ENCODE data around the gene NME3. TPM values are rescaled to one million over a fixed set of nuclear protein-coding genes. Genes with fewer than 3 reads are reported as not detected.

Gene NME3
- total and polyA plus RNA-seq, 2 donors: 34.7 to 163 TPM

DNA sequence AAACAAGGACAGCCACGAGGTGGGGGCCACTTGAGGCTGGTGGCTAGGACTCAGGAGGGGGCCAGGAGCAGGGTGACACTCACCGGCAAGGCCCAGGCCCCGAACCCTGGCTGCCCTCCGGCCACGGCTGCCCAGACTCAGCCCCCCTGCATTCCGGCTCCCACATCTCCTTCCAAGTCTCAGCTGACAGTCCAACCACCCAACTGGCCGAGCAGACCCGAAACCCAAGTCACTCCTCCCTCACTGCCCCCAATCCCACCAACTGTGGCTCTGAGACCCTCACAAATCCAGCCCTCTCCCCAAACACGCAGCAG lies 45.9 kb upstream of the NME3 start:
- Histone ChIP-seq H3K27ac (ENCODE audit: low read depth in 1 of 2, low read length in 1 of 2) (no peak overlapping the region), H3K9me3 (ENCODE audit: control insufficient read depth in 2 of 2, insufficient read depth in 1 of 2, low read length in 1 of 2) (no peaks in the 10 kb centered on the region), H3K27me3 (ENCODE audit: control insufficient read depth in 2 of 2, insufficient read depth in 1 of 2, low read length in 1 of 2) (no peaks in the 10 kb centered on the region), H3K36me3 (ENCODE audit: control insufficient read depth in 2 of 2, insufficient read depth in 2 of 2, low read length in 1 of 2) (peaks cover 30 to 51% of the 10 kb centered on the region in 2 donors), H3K4me1 (ENCODE audit: control insufficient read depth in 2 of 2, insufficient read depth in 2 of 2, low read length in 2 of 2) (no peaks in the 10 kb centered on the region), H3K4me3 (ENCODE audit: low read length in 2 of 2) (no peak overlapping the region)
- DNase-seq (ENCODE audit: low read depth in 6 of 9, low spot score in 9 of 9): no peak
- WGBS: over 99% methylated on average over 9 of the region's 9 CpGs

DNA sequence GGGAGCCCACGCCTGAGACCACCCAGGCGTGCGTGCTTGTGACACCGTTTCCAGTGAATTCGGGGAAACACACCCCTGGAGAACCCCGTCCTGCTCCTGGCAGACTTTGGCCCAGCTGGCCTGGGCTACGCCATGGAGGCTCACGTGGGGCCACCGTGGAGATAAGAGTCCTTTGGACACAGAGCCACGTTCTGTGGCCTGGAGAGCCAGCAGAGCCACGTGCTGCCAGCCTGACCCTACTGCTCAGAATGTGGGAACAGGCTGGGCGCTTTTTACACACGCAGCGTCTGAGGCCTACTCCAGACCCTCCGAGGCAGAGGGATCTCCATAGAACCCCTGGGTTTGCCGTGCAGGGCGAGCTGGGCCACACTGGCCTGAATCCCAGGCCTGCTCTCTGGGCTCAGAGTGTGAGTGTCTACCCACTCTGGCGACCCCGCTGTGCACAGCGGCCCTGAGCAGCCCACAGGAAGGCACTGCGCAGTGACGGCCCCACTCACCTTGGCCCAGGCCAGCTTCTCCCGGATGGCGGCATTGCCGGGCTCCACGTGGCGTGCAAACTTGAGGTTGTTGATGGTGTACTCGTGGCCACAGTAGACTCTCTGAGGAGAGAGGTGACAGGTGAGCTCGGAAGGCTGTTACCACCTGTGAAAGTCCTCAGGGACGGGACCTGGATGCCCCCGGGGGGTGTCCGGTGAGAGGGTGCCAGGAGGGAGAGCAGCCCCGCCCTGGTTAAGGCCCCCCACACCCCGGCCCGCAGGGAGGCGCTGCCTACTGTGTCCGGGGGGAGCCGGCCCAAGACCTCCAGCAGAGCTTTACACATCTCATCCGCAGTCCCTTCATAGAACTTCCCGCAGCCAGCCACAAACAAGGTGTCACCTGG lies 45.3 kb upstream of the NME3 start:
- Histone ChIP-seq H3K27me3 (ENCODE audit: control insufficient read depth in 2 of 2, insufficient read depth in 1 of 2, low read length in 1 of 2) (no peaks in the 10 kb centered on the region), H3K4me3 (ENCODE audit: low read length in 2 of 2) (no peak overlapping the region), H3K36me3 (ENCODE audit: control insufficient read depth in 2 of 2, insufficient read depth in 2 of 2, low read length in 1 of 2) (peaks cover 24 to 46% of the 10 kb centered on the region in 2 donors), H3K4me1 (ENCODE audit: control insufficient read depth in 2 of 2, insufficient read depth in 2 of 2, low read length in 2 of 2) (no peaks in the 10 kb centered on the region), H3K27ac (ENCODE audit: low read depth in 1 of 2, low read length in 1 of 2) (no peak overlapping the region), H3K9me3 (ENCODE audit: control insufficient read depth in 2 of 2, insufficient read depth in 1 of 2, low read length in 1 of 2) (no peaks in the 10 kb centered on the region)
- WGBS: 98% methylated on average over 40 of the region's 40 CpGs
- DNase-seq (ENCODE audit: low read depth in 6 of 9, low spot score in 9 of 9): no peak

DNA sequence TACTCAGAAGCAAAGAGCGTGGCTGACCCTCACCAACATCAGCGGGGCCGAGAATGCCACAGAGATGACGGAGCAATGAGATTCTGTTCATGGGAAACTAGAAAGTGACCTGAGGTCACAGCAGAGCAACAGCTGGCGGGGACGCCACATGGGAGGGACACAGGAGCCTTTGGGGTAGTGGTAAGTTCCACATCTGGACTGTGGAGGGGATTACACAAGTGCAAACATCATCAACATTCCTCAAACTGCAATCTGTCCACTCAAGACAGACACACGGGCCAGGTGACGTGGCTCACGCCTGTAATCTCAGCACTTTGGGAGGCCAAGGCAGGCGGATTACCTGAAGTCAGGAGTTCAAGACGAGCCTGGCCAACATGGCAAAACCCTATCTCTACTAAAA lies 44.1 kb upstream of the NME3 start:
- Histone ChIP-seq H3K4me1 (ENCODE audit: control insufficient read depth in 2 of 2, insufficient read depth in 2 of 2, low read length in 2 of 2) (no peaks in the 10 kb centered on the region), H3K4me3 (ENCODE audit: low read length in 2 of 2) (no peak overlapping the region), H3K9me3 (ENCODE audit: control insufficient read depth in 2 of 2, insufficient read depth in 1 of 2, low read length in 1 of 2) (no peaks in the 10 kb centered on the region), H3K36me3 (ENCODE audit: control insufficient read depth in 2 of 2, insufficient read depth in 2 of 2, low read length in 1 of 2) (peaks cover 20 to 39% of the 10 kb centered on the region in 2 donors), H3K27ac (ENCODE audit: low read depth in 1 of 2, low read length in 1 of 2) (no peak overlapping the region), H3K27me3 (ENCODE audit: control insufficient read depth in 2 of 2, insufficient read depth in 1 of 2, low read length in 1 of 2) (no peaks in the 10 kb centered on the region)
- no peak for DNase-seq (ENCODE audit: low read depth in 6 of 9, low spot score in 9 of 9)
- WGBS: 98% methylated on average over 11 of the region's 11 CpGs

DNA sequence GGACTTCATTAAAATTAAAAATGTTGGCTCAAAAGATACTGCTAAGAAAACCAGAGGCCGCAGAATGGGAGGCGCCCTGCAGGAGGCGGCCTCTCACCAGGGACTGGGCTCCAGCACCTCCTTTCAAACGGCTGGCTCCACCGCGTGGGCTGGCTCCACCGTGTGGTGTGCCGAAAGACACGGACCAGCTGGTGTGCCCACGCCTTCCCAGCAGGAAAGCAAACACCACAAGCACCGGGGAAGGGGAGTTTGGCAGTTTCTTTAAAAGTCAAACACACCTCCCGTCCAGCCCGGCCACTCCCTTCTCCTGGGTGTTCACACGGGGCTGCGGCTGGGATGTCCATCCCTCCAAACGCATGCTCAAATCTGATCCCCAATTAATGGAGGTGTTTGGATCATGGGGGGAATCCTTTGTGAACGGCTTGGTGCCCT lies 41.4 kb upstream of the NME3 start:
- Histone ChIP-seq H3K27ac (ENCODE audit: low read depth in 1 of 2, low read length in 1 of 2) (no peak overlapping the region), H3K27me3 (ENCODE audit: control insufficient read depth in 2 of 2, insufficient read depth in 1 of 2, low read length in 1 of 2) (no peaks in the 10 kb centered on the region), H3K36me3 (ENCODE audit: control insufficient read depth in 2 of 2, insufficient read depth in 2 of 2, low read length in 1 of 2) (peaks cover 38 to 41% of the 10 kb centered on the region in 2 donors), H3K9me3 (ENCODE audit: control insufficient read depth in 2 of 2, insufficient read depth in 1 of 2, low read length in 1 of 2) (no peaks in the 10 kb centered on the region), H3K4me1 (ENCODE audit: control insufficient read depth in 2 of 2, insufficient read depth in 2 of 2, low read length in 2 of 2) (no peaks in the 10 kb centered on the region), H3K4me3 (ENCODE audit: low read length in 2 of 2) (no peak overlapping the region)
- peak in 2 of 9 donors; percentile 31 to 52 for DNase-seq (ENCODE audit: low read depth in 6 of 9, low spot score in 9 of 9)
- 42% methylated on average over 17 of the region's 17 CpGs for WGBS

DNA sequence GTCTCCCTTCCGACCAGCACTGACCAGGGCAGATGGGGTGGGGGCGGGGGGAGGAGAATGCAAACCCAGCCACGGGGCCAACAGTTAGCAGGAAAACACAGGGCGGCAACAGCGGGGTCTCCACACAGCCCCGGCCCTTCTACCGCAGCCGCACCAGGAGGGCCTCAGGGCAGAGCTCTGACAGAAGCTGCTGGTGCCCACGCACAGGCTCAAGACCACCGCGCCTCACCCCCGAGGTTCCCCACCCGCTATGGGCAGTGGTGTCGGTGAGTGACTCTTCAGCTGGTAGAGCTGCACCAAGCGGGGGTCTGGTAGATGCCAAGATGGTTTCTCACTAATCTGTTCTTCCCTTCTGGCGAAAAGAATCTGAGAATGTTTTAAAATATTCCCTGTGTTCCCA lies 39.2 kb upstream of the NME3 start:
- WGBS: 98% methylated on average over 16 of the region's 16 CpGs
- no peak for DNase-seq (ENCODE audit: low read depth in 6 of 9, low spot score in 9 of 9)
- no peaks in the 10 kb centered on the region for H3K4me1 ChIP-seq (ENCODE audit: control insufficient read depth in 2 of 2, insufficient read depth in 2 of 2, low read length in 2 of 2)
- H3K27me3 ChIP-seq (ENCODE audit: control insufficient read depth in 2 of 2, insufficient read depth in 1 of 2, low read length in 1 of 2): no peaks in the 10 kb centered on the region
- peaks cover 0 to 7% of the 10 kb centered on the region in 2 donors for H3K9me3 ChIP-seq (ENCODE audit: control insufficient read depth in 2 of 2, insufficient read depth in 1 of 2, low read length in 1 of 2)
- H3K4me3 ChIP-seq (ENCODE audit: low read length in 2 of 2): no peak overlapping the region
- H3K36me3 ChIP-seq (ENCODE audit: control insufficient read depth in 2 of 2, insufficient read depth in 2 of 2, low read length in 1 of 2): peaks cover 27 to 37% of the 10 kb centered on the region in 2 donors
- H3K27ac ChIP-seq (ENCODE audit: low read depth in 1 of 2, low read length in 1 of 2): no peak overlapping the region

DNA sequence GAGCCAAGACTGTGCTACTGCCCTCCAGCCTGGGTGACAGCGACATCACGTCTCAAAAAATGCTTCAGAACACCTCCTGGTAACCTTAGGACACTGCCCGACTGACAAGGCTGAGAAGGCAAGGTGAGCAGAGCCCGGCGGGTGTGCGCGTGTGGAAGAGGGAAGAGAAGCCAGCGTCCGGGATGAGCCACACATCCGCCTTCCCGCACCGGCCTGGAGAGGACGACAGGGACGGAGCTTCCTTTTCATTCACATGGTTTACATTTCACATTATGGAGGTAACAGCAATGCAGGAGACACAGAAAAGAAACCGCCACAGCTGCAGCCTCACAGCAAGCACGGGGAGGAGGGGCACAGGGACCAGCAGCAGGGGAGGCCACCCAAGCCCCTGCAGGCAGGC lies 38.8 kb upstream of the NME3 start:
- H3K27ac ChIP-seq (ENCODE audit: low read depth in 1 of 2, low read length in 1 of 2): no peak overlapping the region
- DNase-seq (ENCODE audit: low read depth in 6 of 9, low spot score in 9 of 9): no peak
- no peaks in the 10 kb centered on the region for H3K4me1 ChIP-seq (ENCODE audit: control insufficient read depth in 2 of 2, insufficient read depth in 2 of 2, low read length in 2 of 2)
- H3K36me3 ChIP-seq (ENCODE audit: control insufficient read depth in 2 of 2, insufficient read depth in 2 of 2, low read length in 1 of 2): peaks cover 25 to 33% of the 10 kb centered on the region in 2 donors
- no peaks in the 10 kb centered on the region for H3K27me3 ChIP-seq (ENCODE audit: control insufficient read depth in 2 of 2, insufficient read depth in 1 of 2, low read length in 1 of 2)
- no peak overlapping the region for H3K4me3 ChIP-seq (ENCODE audit: low read length in 2 of 2)
- peaks cover 0 to 7% of the 10 kb centered on the region in 2 donors for H3K9me3 ChIP-seq (ENCODE audit: control insufficient read depth in 2 of 2, insufficient read depth in 1 of 2, low read length in 1 of 2)
- 98% methylated on average over 16 of the region's 16 CpGs for WGBS

DNA sequence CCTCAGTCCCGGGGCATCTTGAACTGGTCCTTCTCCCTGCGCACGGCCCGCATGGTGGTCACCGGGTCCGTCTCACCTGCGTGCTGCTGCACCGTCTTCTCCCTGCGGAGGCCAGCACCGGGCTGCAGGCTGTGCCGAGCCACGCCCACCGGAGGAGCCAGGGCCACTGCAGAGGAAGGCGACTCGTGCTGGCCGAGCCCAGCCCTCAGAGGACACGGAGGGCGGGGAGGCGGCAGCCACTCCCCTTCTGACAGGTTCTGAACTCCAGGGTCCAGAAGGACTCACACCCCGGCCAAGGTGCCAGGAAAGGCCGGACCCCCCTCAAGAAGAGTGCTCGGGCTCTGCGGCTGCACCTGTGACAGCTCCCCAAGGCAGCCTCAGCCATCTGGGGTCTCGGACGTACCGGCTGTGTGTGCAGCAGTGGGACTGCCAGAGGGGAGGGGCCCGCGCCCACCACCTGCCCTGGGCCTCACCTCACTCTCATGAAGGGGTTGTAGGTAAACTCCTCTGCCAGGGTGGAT lies 38.0 kb upstream of the NME3 start:
- H3K27me3 ChIP-seq (ENCODE audit: control insufficient read depth in 2 of 2, insufficient read depth in 1 of 2, low read length in 1 of 2): no peaks in the 10 kb centered on the region
- peaks cover 0 to 7% of the 10 kb centered on the region in 2 donors for H3K9me3 ChIP-seq (ENCODE audit: control insufficient read depth in 2 of 2, insufficient read depth in 1 of 2, low read length in 1 of 2)
- 84% methylated on average over 28 of the region's 28 CpGs for WGBS
- peaks cover 25 to 31% of the 10 kb centered on the region in 2 donors for H3K36me3 ChIP-seq (ENCODE audit: control insufficient read depth in 2 of 2, insufficient read depth in 2 of 2, low read length in 1 of 2)
- H3K4me3 ChIP-seq (ENCODE audit: low read length in 2 of 2): no peak overlapping the region
- DNase-seq (ENCODE audit: low read depth in 6 of 9, low spot score in 9 of 9): no peak
- H3K4me1 ChIP-seq (ENCODE audit: control insufficient read depth in 2 of 2, insufficient read depth in 2 of 2, low read length in 2 of 2): no peaks in the 10 kb centered on the region
- H3K27ac ChIP-seq (ENCODE audit: low read depth in 1 of 2, low read length in 1 of 2): no peak overlapping the region

DNA sequence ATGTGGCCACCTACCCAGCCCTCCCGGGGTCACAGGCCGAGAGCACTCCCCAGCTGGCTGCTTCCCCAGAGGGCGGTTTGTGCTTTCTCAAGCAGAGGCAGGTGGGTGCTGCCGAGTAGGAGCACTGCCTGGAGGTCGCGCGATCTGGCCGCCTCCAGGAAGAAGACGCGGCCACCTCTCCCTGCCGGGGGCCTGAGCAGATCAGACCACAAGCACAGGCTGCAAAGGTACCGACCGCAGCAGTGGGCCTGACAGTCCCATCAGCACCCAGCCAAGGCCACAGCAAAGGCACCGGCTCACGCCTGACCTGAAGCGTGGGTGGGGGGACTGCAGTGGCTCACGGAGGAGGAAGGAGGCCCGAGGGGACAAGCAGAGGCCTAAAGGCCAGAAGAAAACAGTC lies 37.3 kb upstream of the NME3 start:
- 82% methylated on average over 18 of the region's 18 CpGs for WGBS
- DNase-seq (ENCODE audit: low read depth in 6 of 9, low spot score in 9 of 9): no peak
- peaks cover 25 to 30% of the 10 kb centered on the region in 2 donors for H3K36me3 ChIP-seq (ENCODE audit: control insufficient read depth in 2 of 2, insufficient read depth in 2 of 2, low read length in 1 of 2)

DNA sequence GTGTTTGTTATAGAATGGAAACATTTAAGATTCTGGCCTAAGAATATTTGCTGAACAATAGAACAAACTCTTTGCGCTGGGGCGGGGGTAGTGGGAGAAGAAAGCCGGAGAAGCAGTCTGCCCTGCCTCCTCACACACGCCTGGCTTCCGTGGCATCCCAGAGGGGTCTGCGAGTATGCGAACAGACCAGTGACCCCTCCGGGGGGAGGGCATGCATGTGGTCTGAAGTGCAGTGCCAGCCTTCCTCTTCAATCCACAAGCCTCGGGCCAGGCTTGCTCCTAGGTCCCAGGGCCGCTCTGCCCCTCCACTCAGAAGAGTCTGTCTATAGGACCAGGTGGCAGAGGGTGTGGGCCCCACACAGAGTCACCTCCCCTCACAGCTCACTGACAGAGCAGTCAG lies 36.3 kb upstream of the NME3 start:
- 88% methylated on average over 10 of the region's 10 CpGs for WGBS
- Histone ChIP-seq H3K4me3 (ENCODE audit: low read length in 2 of 2) (no peak overlapping the region), H3K9me3 (ENCODE audit: control insufficient read depth in 2 of 2, insufficient read depth in 1 of 2, low read length in 1 of 2) (peaks cover 0 to 7% of the 10 kb centered on the region in 2 donors), H3K36me3 (ENCODE audit: control insufficient read depth in 2 of 2, insufficient read depth in 2 of 2, low read length in 1 of 2) (peaks cover 22 to 28% of the 10 kb centered on the region in 2 donors), H3K27me3 (ENCODE audit: control insufficient read depth in 2 of 2, insufficient read depth in 1 of 2, low read length in 1 of 2) (no peaks in the 10 kb centered on the region), H3K4me1 (ENCODE audit: control insufficient read depth in 2 of 2, insufficient read depth in 2 of 2, low read length in 2 of 2) (no peaks in the 10 kb centered on the region), H3K27ac (ENCODE audit: low read depth in 1 of 2, low read length in 1 of 2) (no peak overlapping the region)
- DNase-seq (ENCODE audit: low read depth in 6 of 9, low spot score in 9 of 9): no peak

More for the DNA sequence above, 37.3 kb upstream of the NME3 start:
- Histone ChIP-seq H3K9me3 (ENCODE audit: control insufficient read depth in 2 of 2, insufficient read depth in 1 of 2, low read length in 1 of 2) (peaks cover 0 to 7% of the 10 kb centered on the region in 2 donors), H3K27me3 (ENCODE audit: control insufficient read depth in 2 of 2, insufficient read depth in 1 of 2, low read length in 1 of 2) (no peaks in the 10 kb centered on the region), H3K4me3 (ENCODE audit: low read length in 2 of 2) (no peak overlapping the region), H3K27ac (ENCODE audit: low read depth in 1 of 2, low read length in 1 of 2) (no peak overlapping the region), H3K4me1 (ENCODE audit: control insufficient read depth in 2 of 2, insufficient read depth in 2 of 2, low read length in 2 of 2) (no peaks in the 10 kb centered on the region)
